Adrenal gland (tissue), 5 donors: ENCODE measurements around the gene APBA1.

ENCODE experiments used
- POLR2A ChIP-seq, 2 donors: fragments of 450-650 bp; IDR thresholded peaks; one replicate each; pipeline ENCODE4 v1.6.1; 2017; ENCODE audit warnings: antibody characterized with exemption in 2 of 2, mild to moderate bottlenecking in 2 of 2, moderate library complexity in 1 of 2
- TF ChIP-seq, protein P1 (sequence below), 6 experiments: fragments of 450-650 bp in 4 of 6; fragments of 200-600 bp in 2 of 6; sonication (generic) in 1 of 6; IDR thresholded peaks; 1 replicate in 5 of 6; 2 replicates in 1 of 6; pipeline versions ENCODE4 v1.5.1 to v1.8.0; 2016 to 2021; ENCODE audit warnings: antibody characterized with exemption in 6 of 6, mild to moderate bottlenecking in 2 of 6, moderate library complexity in 1 of 6
- donor health status: DM: no; HTN: no; CAD: no.

- no peak for TF ChIP-seq POLR2A (IDR thresholded peaks at IDR 0.05)
- TF ChIP-seq, protein P1, sequence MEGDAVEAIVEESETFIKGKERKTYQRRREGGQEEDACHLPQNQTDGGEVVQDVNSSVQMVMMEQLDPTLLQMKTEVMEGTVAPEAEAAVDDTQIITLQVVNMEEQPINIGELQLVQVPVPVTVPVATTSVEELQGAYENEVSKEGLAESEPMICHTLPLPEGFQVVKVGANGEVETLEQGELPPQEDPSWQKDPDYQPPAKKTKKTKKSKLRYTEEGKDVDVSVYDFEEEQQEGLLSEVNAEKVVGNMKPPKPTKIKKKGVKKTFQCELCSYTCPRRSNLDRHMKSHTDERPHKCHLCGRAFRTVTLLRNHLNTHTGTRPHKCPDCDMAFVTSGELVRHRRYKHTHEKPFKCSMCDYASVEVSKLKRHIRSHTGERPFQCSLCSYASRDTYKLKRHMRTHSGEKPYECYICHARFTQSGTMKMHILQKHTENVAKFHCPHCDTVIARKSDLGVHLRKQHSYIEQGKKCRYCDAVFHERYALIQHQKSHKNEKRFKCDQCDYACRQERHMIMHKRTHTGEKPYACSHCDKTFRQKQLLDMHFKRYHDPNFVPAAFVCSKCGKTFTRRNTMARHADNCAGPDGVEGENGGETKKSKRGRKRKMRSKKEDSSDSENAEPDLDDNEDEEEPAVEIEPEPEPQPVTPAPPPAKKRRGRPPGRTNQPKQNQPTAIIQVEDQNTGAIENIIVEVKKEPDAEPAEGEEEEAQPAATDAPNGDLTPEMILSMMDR (IDR thresholded peaks at IDR 0.05) = no peak
These were observed 168.1 kb downstream of the APBA1 start for GRCh38 chr9:69504058-69504457.
